ENCODE measurements around the gene ZBTB32.
"Not testable (repeated sequence)": the region's sequence is repeated elsewhere in the genome, so short reads cannot be mapped to it uniquely, and the experiment has no call there.

Gene ZBTB32

GRCh38 chr19:35704218-35704617 lies at the start of gene ZBTB32:
TSS of gene ZBTB32 (plus strand) at chr19:35704558. CDS start at chr19:35714627, 10,069 bp downstream.
- DNase-seq = no peak

- DNase-seq = not testable (repeated sequence)
Observed at GRCh38 chr19:35654828-35655227, 49.5 kb upstream of the ZBTB32 start.

GRCh38 chr19:35655600-35655999 lies 48.8 kb upstream of the ZBTB32 start:
- DNase-seq = no peak

- no peak for DNase-seq
Observed at GRCh38 chr19:35656700-35657099, 47.7 kb upstream of the ZBTB32 start.

GRCh38 chr19:35657904-35658700 lies 46.3 kb upstream of the ZBTB32 start:
- no peak for DNase-seq

- no peak for DNase-seq
Observed at GRCh38 chr19:35661995-35662340, 42.4 kb upstream of the ZBTB32 start.

GRCh38 chr19:35663981-35664380 lies 40.4 kb upstream of the ZBTB32 start:
- no peak for DNase-seq

GRCh38 chr19:35665157-35665556 lies 39.2 kb upstream of the ZBTB32 start:
- no peak for DNase-seq

- no peak for DNase-seq
Observed at GRCh38 chr19:35665604-35666003, 38.8 kb upstream of the ZBTB32 start.

- DNase-seq = no peak
Observed at GRCh38 chr19:35666251-35666913, 38.0 kb upstream of the ZBTB32 start, which contains the start of gene UPK1A. TSS of gene UPK1A (plus strand) at chr19:35666517. CDS start at chr19:35666813, 296 bp downstream.

- no peak for DNase-seq
Observed at GRCh38 chr19:35669566-35669965, 34.8 kb upstream of the ZBTB32 start.

GRCh38 chr19:35669974-35670373 lies 34.4 kb upstream of the ZBTB32 start:
- no peak for DNase-seq

- DNase-seq = no peak
Observed at GRCh38 chr19:35670686-35671085, 33.7 kb upstream of the ZBTB32 start.

GRCh38 chr19:35671818-35672217 lies 32.5 kb upstream of the ZBTB32 start:
- DNase-seq = no peak

GRCh38 chr19:35673121-35673804 lies 31.1 kb upstream of the ZBTB32 start:
- DNase-seq = peak; percentile 19

GRCh38 chr19:35675589-35676140 lies 28.7 kb upstream of the ZBTB32 start:
- DNase-seq = no peak

GRCh38 chr19:35689836-35690235 lies 14.5 kb upstream of the ZBTB32 start:
- DNase-seq = no peak

GRCh38 chr19:35691106-35691505 lies 13.3 kb upstream of the ZBTB32 start:
- DNase-seq = not testable (repeated sequence)

GRCh38 chr19:35692010-35692409 lies 12.3 kb upstream of the ZBTB32 start:
- DNase-seq = no peak

GRCh38 chr19:35693422-35693821 lies 10.9 kb upstream of the ZBTB32 start:
- DNase-seq = no peak

GRCh38 chr19:35693835-35694599 lies 10.3 kb upstream of the ZBTB32 start:
- peak; percentile 80 for DNase-seq

GRCh38 chr19:35695895-35696422 lies 8.4 kb upstream of the ZBTB32 start:
- no peak for DNase-seq

Data from activated effector memory CD4-positive, alpha-beta T cell treated with Interleukin-2 at 50 U/mL for 16 hours (primary cell).